IPS DF 6.9 (cell line): Measurements from ENCODE around the gene CCR9.

Source experiments
- DNase-seq: peaks from one replicate; pipeline ENCODE4 v3.0.0-alpha.2; 2013; ENCODE audit warnings: low read depth, low spot score
- H3K27ac ChIP-seq: one replicate; pipeline ENCODE4 v1.5.1; 2013; ENCODE audit warnings: low read length, control low read depth
- H3K27me3 ChIP-seq: 2 replicates; pipeline ENCODE4 v1.6.1; 2013; ENCODE audit warnings: mild to moderate bottlenecking, low read length; ENCODE audit not compliant: control insufficient read depth, insufficient read depth
- H3K36me3 ChIP-seq: 2 replicates; pipeline ENCODE4 v1.6.1; 2013; ENCODE audit warnings: low read length; ENCODE audit not compliant: control insufficient read depth, insufficient read depth
- H3K4me1 ChIP-seq: 2 replicates; pipeline ENCODE4 v1.6.1; 2013; ENCODE audit warnings: low read length; ENCODE audit not compliant: control insufficient read depth, insufficient read depth
- H3K4me3 ChIP-seq: 2 replicates; pipeline ENCODE4 v1.5.1; 2013; ENCODE audit warnings: mild to moderate bottlenecking, low read length
- H3K9me3 ChIP-seq: 2 replicates; pipeline ENCODE4 v1.6.1; 2013; ENCODE audit warnings: low read length, inconsistent platforms; ENCODE audit not compliant: control insufficient read depth, insufficient read depth
- WGBS: extraction: QIAGEN DNeasy Blood & Tissue Kit; methylation state at CpG from one replicate; pipeline ENCODE4 v1.1.7; 2013; ENCODE audit warnings: mixed read lengths, missing lambda C conversion rate; ENCODE audit not compliant: insufficient read length, insufficient coverage; 5-methylcytosine and 5-hydroxymethylcytosine counted together

Gene CCR9

GRCh38 chr3:45952456-45952855 is 66.1 kb downstream of the CCR9 start:
- H3K36me3 ChIP-seq, result peaks cover 27% of the 10 kb centered on the region
- H3K27me3 ChIP-seq, result no peaks in the 10 kb centered on the region
- no peak overlapping the region for H3K4me3 ChIP-seq
- DNase-seq, result no peak
- H3K4me1 ChIP-seq, result no peaks in the 10 kb centered on the region
- no CpG with 5 or more reads among the region's 4 CpGs for WGBS
- H3K9me3 ChIP-seq, result no peaks in the 10 kb centered on the region
- H3K27ac ChIP-seq, result no peak overlapping the region
